KMS-11 (cell line): ENCODE data around the gene TIGAR.

Experiments used
- H2AFZ ChIP-seq: fragments of 200-600 bp; sonication (generic); 2 replicates; pipeline ENCODE4 v1.6.1; 2016; ENCODE audit warnings: antibody characterized with exemption, mixed run types, low read depth
- H3K27ac ChIP-seq: fragments of 200-600 bp; sonication (generic); 2 replicates; pipeline ENCODE4 v1.6.1; 2016; ENCODE audit warnings: mild to moderate bottlenecking, mixed run types
- H3K27me3 ChIP-seq: fragments of 200-600 bp; sonication (generic); 2 replicates; pipeline ENCODE4 v1.6.1; 2017; ENCODE audit warnings: mild to moderate bottlenecking, low read depth, mixed run types, moderate library complexity; ENCODE audit not compliant: insufficient read depth
- H3K36me3 ChIP-seq: fragments of 200-600 bp; sonication (generic); 2 replicates; pipeline ENCODE4 v1.6.1; 2017; ENCODE audit warnings: mild to moderate bottlenecking, mixed run types; ENCODE audit not compliant: insufficient read depth
- H3K4me1 ChIP-seq: fragments of 200-600 bp; sonication (generic); 2 replicates; pipeline ENCODE4 v1.6.1; 2016; ENCODE audit warnings: mild to moderate bottlenecking, low read depth, mixed run types; ENCODE audit not compliant: poor library complexity, severe bottlenecking
- H3K4me2 ChIP-seq: fragments of 200-600 bp; sonication (generic); 2 replicates; pipeline ENCODE4 v1.7.0; 2016; ENCODE audit warnings: mild to moderate bottlenecking, mixed run types
- H3K4me3 ChIP-seq: fragments of 200-600 bp; sonication (generic); IDR thresholded peaks from 2 replicates; pipeline ENCODE4 v1.6.1; 2017; ENCODE audit warnings: low read depth, low read length, mixed read lengths; ENCODE audit not compliant: insufficient read depth
- H3K79me2 ChIP-seq: fragments of 200-600 bp; sonication (generic); 2 replicates; pipeline ENCODE4 v1.6.1; 2016; ENCODE audit warnings: low read depth, mixed run types; ENCODE audit not compliant: insufficient read depth
- H3K9ac ChIP-seq: fragments of 200-600 bp; sonication (generic); 2 replicates; pipeline ENCODE4 v1.6.1; 2016; ENCODE audit warnings: mild to moderate bottlenecking, mixed run types
- H4K20me1 ChIP-seq: fragments of 200-600 bp; sonication (generic); 2 replicates; pipeline ENCODE4 v1.6.1; 2016; ENCODE audit warnings: mild to moderate bottlenecking, mixed run types; ENCODE audit not compliant: insufficient read depth
- CTCF ChIP-seq: fragments of 200-600 bp; sonication (generic); conservative IDR thresholded peaks from 2 replicates; pipeline ENCODE4 v1.6.1; 2017; ENCODE audit warnings: low read depth, mild to moderate bottlenecking, antibody characterized with exemption, low read length, moderate library complexity, mixed read lengths

TIGAR gene

GRCh38 chr12:4273273-4273651 lies 47.8 kb upstream of the TIGAR start:
- H4K20me1 ChIP-seq = peaks cover 17% of the 10 kb centered on the region
- H3K4me1 ChIP-seq = peaks cover 32% of the 10 kb centered on the region
- H3K36me3 ChIP-seq = peaks cover 17% of the 10 kb centered on the region; the same call in 1 of the 2 replicates
- H3K4me3 ChIP-seq = no peak overlapping the region
- H3K4me2 ChIP-seq = peak overlapping the region; percentile 88
- H3K79me2 ChIP-seq = peaks cover 47% of the 10 kb centered on the region
- peak overlapping the region; percentile 38; the same call in 1 of the 2 replicates for H2AFZ ChIP-seq
- H3K27me3 ChIP-seq = peaks cover 8% of the 10 kb centered on the region; the same call in 1 of the 2 replicates
- TF ChIP-seq CTCF = no peak
- H3K9ac ChIP-seq = peak overlapping the region; percentile 99
- H3K27ac ChIP-seq = peak overlapping the region; percentile 96

- Histone ChIP-seq H2AFZ (peak within 1 kb of the TSS; percentile 38; the same call in 1 of the 2 replicates), H3K9ac (peak within 1 kb of the TSS; percentile 99), H3K27ac (peak within 1 kb of the TSS; percentile 96), H3K4me3 (no peak within 1 kb of the TSS), H3K4me1 (peaks cover 30% of the 10 kb centered on the region), H3K36me3 (peaks cover 19% of the 10 kb centered on the region; the same call in 1 of the 2 replicates), H4K20me1 (peaks cover 22% of the 10 kb centered on the region), H3K4me2 (peak within 1 kb of the TSS; percentile 88), H3K79me2 (peaks cover 52% of the 10 kb centered on the region), H3K27me3 (0 out of 2 replicates have a peak, but pooled peaks cover 2% of the 10 kb centered on the region)
- TF ChIP-seq CTCF = no peak
Observed at GRCh38 chr12:4273652-4274395, 47.2 kb upstream of the TIGAR start, which contains the start of gene CCND2. CCND2 (plus strand) TSS chr12:4273762; CDS start chr12:4274041, 279 bp downstream.

- Histone ChIP-seq H3K4me2 (peak overlapping the region; percentile 88), H3K27me3 (0 out of 2 replicates have a peak, but pooled peaks cover 2% of the 10 kb centered on the region), H4K20me1 (peaks cover 24% of the 10 kb centered on the region), H3K27ac (peak overlapping the region; percentile 96), H3K79me2 (peaks cover 57% of the 10 kb centered on the region), H3K4me3 (no peak overlapping the region), H3K36me3 (peaks cover 23% of the 10 kb centered on the region; the same call in 1 of the 2 replicates), H2AFZ (no peak overlapping the region), H3K4me1 (peaks cover 34% of the 10 kb centered on the region), H3K9ac (peak overlapping the region; percentile 99)
- no peak for TF ChIP-seq CTCF
Observed at GRCh38 chr12:4274396-4275015, 46.5 kb upstream of the TIGAR start.

GRCh38 chr12:4275016-4275869 lies 45.8 kb upstream of the TIGAR start:
- Histone ChIP-seq H3K36me3 (peaks cover 23% of the 10 kb centered on the region; the same call in 1 of the 2 replicates), H3K4me3 (no peak overlapping the region), H3K79me2 (peaks cover 60% of the 10 kb centered on the region), H2AFZ (no peak overlapping the region), H3K4me1 (peaks cover 30% of the 10 kb centered on the region), H3K27ac (peak overlapping the region; percentile 96), H3K4me2 (peak overlapping the region; percentile 93), H4K20me1 (peaks cover 25% of the 10 kb centered on the region), H3K27me3 (no peaks in the 10 kb centered on the region), H3K9ac (peak overlapping the region; percentile 99)
- no peak for TF ChIP-seq CTCF
